ENCODE measurements around the gene HELZ2.
A peak's percentile ranks its signal among the peaks of the same experiment; 100 is the strongest.
"Not testable (repeated sequence)": the region's sequence is repeated elsewhere in the genome, so short reads cannot be mapped to it uniquely, and the experiment has no call there.

Gene HELZ2

GRCh38 chr20:63578224-63579016 lies 4.4 kb upstream of the HELZ2 start:
- DNase-seq = no peak

- no peak for DNase-seq
Observed at GRCh38 chr20:63577317-63577894, 3.4 kb upstream of the HELZ2 start.

- DNase-seq = no peak
Observed at GRCh38 chr20:63576311-63576710, 2.3 kb upstream of the HELZ2 start.

- DNase-seq = no peak
Observed at GRCh38 chr20:63574829-63575743, 1.0 kb upstream of the HELZ2 start.

GRCh38 chr20:63573647-63574131 lies 350 bp downstream of the HELZ2 start:
- DNase-seq = no peak

GRCh38 chr20:63572788-63573646 lies 1.0 kb downstream of the HELZ2 start:
- no peak for DNase-seq

GRCh38 chr20:63572071-63572787 lies 1.8 kb downstream of the HELZ2 start:
- DNase-seq = no peak

- not testable (repeated sequence) for DNase-seq
Observed at GRCh38 chr20:63571087-63571478, 3.0 kb downstream of the HELZ2 start.

- DNase-seq = no peak
Observed at GRCh38 chr20:63570281-63571086, 3.6 kb downstream of the HELZ2 start.

GRCh38 chr20:63568986-63569949 lies 4.8 kb downstream of the HELZ2 start:
- DNase-seq = no peak

- DNase-seq = no peak
Observed at GRCh38 chr20:63568170-63568981, 5.7 kb downstream of the HELZ2 start.

- DNase-seq = peak; percentile 46
Observed at GRCh38 chr20:63567386-63568169, 6.5 kb downstream of the HELZ2 start.

- DNase-seq = no peak
Observed at GRCh38 chr20:63567136-63567385, 7.0 kb downstream of the HELZ2 start.

- DNase-seq = no peak
Observed at GRCh38 chr20:63566395-63567135, 7.5 kb downstream of the HELZ2 start.

- DNase-seq = no peak
Observed at GRCh38 chr20:63565699-63566335, 8.2 kb downstream of the HELZ2 start.

GRCh38 chr20:63565021-63565698 lies 8.9 kb downstream of the HELZ2 start:
- DNase-seq = no peak
